Motor neuron (in vitro differentiated cells): ENCODE data around the gene SLC27A3. TPM values are rescaled to one million over a fixed set of nuclear protein-coding genes. Genes with fewer than 3 reads are reported as not detected.

Experiments used
- ATAC-seq, 8 experiments: fragments of 200-7000 bp; cut with Tn5 transposase; replicated peaks in 6 of 8; 2 replicates each; pipeline ENCODE4 v1.8.0; 2021; ENCODE audit warnings: mild to moderate bottlenecking in 8 of 8, moderate library complexity in 8 of 8
- H3K27ac ChIP-seq, 2 donors: fragments of 250-450 bp; sonication (Bioruptor Pico); 2 replicates each; pipeline ENCODE4 v1.9.0; 2021; ENCODE audit warnings: antibody characterized with exemption in 2 of 2, mild to moderate bottlenecking in 2 of 2, moderate library complexity in 1 of 2
- H3K4me1 ChIP-seq, 2 donors: fragments of 250-450 bp; sonication (Bioruptor Pico); replicated peaks in 1 of 2; 2 replicates each; pipeline ENCODE4 v1.6.1; 2021; ENCODE audit warnings: antibody characterized with exemption in 2 of 2, mild to moderate bottlenecking in 2 of 2, moderate library complexity in 1 of 2
- H3K4me3 ChIP-seq, 5 donors: fragments of 250-450 bp; sonication (Bioruptor Pico); 2 replicates each; pipeline ENCODE4 v1.9.0; 2021; ENCODE audit warnings: antibody characterized with exemption in 5 of 5, mild to moderate bottlenecking in 5 of 5, moderate library complexity in 4 of 5
- WGBS, 10 experiments: fragments of 450-650 bp; shearing (Covaris generic); methylation state at CpG; one replicate each; pipeline ENCODE4 v1.0.0; 2022; 5-methylcytosine and 5-hydroxymethylcytosine counted together
- in situ Hi-C, 9 experiments: fragments of 400-800 bp; cut with MboI; loops; one replicate each; pipeline ENCODE4 v1.15.0; 2021; ENCODE audit warnings: low sequenced_read_pairs in 9 of 9, low pct_unique_long_range_greater_than_20kb in 2 of 9; ENCODE audit not compliant: unreplicated experiment in 9 of 9
- total RNA-seq, 8 experiments: library from RNA; unstranded; fragments of 300-600 nt; gene quantifications; 2 replicates each; pipeline versions ENCODE4 v1.2.3 to v1.2.4, GENCODE V29; 2022

Gene SLC27A3
- total RNA-seq, 8 experiments from 2014 or later, result 5.0 to 49.7 (median 15.3) TPM

DNA sequence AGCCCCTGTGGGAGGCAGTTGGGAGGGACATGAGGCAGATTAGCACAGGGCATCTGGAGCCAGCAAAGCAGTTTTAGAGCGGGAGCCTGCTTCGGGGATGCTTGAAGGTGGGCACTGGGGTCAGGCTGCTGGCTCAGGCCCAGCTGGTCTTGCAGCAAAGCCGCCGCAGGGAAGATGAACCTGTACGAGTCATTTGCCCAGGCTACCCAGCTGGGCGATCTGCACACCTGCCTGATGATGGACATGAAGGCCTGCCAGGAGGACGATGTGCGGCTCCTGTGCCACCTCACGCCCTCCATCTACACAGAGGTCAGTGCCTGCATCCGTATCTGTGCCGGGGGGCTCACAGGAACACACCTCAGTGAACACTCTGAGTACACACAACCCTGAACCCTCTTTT lies 7.7 kb upstream of the SLC27A3 start:
- ATAC-seq, result no peak
- H3K4me1 ChIP-seq, result no peaks in the 10 kb centered on the region
- no peak overlapping the region for H3K27ac ChIP-seq
- in situ Hi-C loops, result loop anchor here in 1 of 9 experiments (25.0 kb wide), 1 partner anchor 255 kb away; no protein-coding TSS in a partner anchor
- no peak overlapping the region for H3K4me3 ChIP-seq
- 60 to 100% (median 95%) methylated on average over 1 to 10 of the region's 11 CpGs; no CpG with 5 or more reads in 4 of the 10 experiments for WGBS, 10 experiments

DNA sequence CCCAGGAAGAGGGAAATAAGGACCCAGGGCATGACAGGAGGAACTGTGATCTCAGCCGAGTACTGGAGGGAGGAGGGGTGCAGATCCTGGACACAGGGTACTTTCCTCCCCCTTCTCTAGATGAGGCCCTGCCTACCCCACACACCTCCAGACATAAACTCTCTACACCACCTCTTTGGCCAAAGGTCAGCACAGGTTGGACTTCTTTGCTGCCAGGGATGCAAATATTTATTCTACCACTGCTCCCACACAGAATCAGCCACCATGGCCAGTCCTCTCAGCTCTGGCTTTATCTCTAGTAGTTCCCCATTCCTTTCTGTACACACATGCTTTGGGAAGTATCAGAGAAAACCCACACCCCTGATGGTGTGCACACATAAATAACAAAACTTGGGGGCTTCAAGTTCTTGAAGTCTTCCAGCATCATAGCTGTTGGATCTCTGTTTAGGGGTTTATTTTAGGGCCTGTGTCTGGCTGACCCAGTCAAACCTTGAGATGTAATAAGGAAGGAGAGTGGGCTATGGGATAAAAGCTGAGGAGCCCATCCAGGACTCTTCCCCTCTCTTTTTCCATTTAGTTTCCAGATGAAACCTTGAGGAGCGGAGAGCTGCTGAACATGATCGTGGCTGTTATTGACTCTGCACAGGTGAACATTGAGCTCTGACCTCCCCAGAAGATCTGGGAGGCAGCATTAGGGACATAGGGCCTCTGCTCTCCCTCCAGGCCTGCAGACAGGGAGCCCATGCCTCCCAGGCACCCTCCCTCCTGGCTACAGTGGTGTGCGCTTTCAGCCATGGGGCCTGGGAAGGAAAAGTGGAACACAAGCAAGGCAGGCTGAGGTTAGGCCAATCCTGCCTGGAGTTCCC lies 6.7 kb upstream of the SLC27A3 start:
- no peak for ATAC-seq
- WGBS, 10 experiments, result 76 to 100% (median 90%) methylated on average over 1 to 4 of the region's 4 CpGs; no CpG with 5 or more reads in 3 of the 10 experiments

DNA sequence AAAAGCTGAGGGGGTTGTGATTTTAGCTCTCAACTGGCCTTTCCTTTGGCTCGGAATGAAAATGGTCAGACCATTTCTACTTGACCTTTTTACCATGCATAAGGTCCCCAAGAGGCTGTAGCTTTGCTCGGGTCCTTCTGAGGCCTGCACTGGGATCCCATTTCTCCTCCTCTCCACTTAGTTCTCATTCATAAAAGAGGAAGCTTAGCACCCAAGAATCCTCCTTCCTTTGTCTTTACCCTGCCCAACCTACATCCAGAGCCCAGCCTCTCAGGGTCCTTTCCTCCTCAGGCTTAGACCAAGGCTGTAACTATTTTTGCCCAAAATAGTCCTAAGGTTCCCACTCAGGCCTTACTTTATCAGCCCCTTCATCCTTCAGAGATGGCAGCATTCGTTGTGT lies 6.0 kb upstream of the SLC27A3 start:
- no peaks in the 10 kb centered on the region for H3K4me1 ChIP-seq
- no peak for ATAC-seq
- 43 to 100% (median 76%) methylated on average over 1 to 3 of the region's 3 CpGs for WGBS, 10 experiments
- no peak overlapping the region for H3K4me3 ChIP-seq
- H3K27ac ChIP-seq, result no peak overlapping the region
- in situ Hi-C loops, result loop anchor here in 1 of 9 experiments (25.0 kb wide), 1 partner anchor 257 kb away; no protein-coding TSS in a partner anchor

More for the DNA sequence above, 6.7 kb upstream of the SLC27A3 start:
- no peak overlapping the region for H3K27ac ChIP-seq
- no peak overlapping the region for H3K4me3 ChIP-seq
- H3K4me1 ChIP-seq, result no peaks in the 10 kb centered on the region
- in situ Hi-C loops, result loop anchor here in 1 of 9 experiments (25.0 kb wide), 1 partner anchor 256 kb away; no protein-coding TSS in a partner anchor

DNA sequence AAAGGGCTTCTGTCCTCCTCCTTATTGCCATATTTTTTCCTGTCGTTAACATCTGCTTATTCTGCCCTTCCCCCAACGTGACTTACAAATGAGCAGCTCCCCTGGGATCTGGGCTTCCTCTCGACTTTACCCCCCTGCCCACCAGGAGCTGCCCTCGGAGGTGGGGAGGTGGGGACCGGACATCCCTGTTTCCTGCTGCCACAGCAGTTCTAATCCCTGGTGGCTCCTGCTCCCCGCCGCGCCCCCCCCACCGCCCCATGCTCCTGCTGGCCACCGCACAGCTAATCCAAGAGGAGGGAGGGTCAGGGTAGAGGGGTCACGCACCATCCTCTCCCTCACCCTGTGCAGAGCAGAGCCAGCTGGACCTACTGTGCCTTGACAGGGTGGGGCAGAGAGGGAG lies 4.4 kb upstream of the SLC27A3 start:
- in situ Hi-C loops, result loop anchor here in 1 of 9 experiments (25.0 kb wide), 1 partner anchor 258 kb away; no protein-coding TSS in a partner anchor
- ATAC-seq, result no peak
- WGBS, 10 experiments, result 43 to 95% (median 65%) methylated on average over 1 to 6 of the region's 11 CpGs; no CpG with 5 or more reads in 4 of the 10 experiments
- Histone ChIP-seq H3K4me3 (no peak overlapping the region), H3K27ac (no peak overlapping the region), H3K4me1 (peaks cover 6% of the 10 kb centered on the region in 2 donors)

DNA sequence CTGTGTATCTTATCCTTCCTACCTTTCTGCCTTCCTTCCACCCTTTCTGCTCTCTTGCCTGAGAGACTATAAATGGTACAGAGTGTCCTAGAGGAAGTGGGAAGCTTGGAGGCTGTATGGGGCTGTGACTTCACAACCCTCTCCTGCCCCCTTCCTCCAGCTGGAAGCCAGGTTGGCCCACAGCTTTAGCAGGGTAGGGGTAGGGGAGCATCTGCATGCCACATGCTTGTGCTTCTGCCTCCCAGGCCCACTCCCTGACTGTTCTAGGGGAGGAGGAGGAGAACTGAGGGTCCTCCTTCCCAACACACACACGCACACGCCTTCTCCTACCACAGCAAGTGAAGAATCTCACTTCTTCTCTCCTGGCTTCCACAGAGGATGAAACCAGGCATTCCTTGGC lies 3.9 kb upstream of the SLC27A3 start:
- no peak overlapping the region for H3K27ac ChIP-seq
- in situ Hi-C loops, result loop anchor here in 1 of 9 experiments (25.0 kb wide), 1 partner anchor 259 kb away; no protein-coding TSS in a partner anchor

DNA sequence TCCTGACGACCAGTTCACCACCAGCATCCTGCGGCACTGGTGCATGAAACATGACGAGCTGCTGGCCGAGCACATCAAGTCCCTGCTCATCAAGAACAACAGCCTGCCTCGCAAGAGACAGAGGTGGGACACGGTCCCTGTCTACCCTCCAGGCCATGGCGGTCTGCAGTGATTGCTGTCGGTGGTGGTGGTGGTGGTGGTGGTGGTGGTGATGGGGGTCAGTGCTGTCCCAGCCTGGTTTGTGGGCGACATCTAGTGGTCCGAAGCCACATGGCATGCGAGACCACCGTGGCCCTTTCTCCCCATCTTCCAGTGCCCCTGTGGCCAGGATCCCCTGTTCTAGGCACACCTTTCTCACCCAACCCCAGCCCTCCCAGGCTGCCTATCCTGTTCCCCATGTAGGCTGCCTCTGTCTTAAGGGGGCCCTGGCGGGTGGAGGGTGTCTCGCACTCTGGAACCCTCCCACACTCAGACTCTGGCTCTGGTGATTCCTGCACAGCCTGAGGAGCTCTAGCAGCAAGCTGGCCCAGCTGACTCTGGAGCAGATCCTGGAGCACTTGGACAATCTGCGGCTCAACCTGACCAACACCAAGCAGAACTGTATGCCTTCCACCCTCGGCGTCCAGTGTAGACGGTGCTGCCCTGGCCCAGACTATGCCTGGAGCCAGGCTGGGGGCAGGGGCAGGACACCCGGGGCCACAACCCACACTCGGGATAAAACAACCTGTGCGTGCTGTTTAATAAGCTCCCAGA lies 3.2 kb upstream of the SLC27A3 start:
- no peak for ATAC-seq
- Histone ChIP-seq H3K27ac (no peak overlapping the region), H3K4me1 (peaks cover 13 to 14% of the 10 kb centered on the region in 2 donors), H3K4me3 (no peak overlapping the region)
- WGBS, 10 experiments, result 71 to 100% (median 86%) methylated on average over 1 to 11 of the region's 21 CpGs; no CpG with 5 or more reads in 5 of the 10 experiments
- in situ Hi-C loops, result loop anchor here in 1 of 9 experiments (25.0 kb wide), 1 partner anchor 260 kb away; no protein-coding TSS in a partner anchor

More for the DNA sequence above, 3.9 kb upstream of the SLC27A3 start:
- ATAC-seq, result no peak
- peaks cover 6 to 7% of the 10 kb centered on the region in 2 donors for H3K4me1 ChIP-seq
- WGBS, 10 experiments, result 100% methylated on average over 1 to 2 of the region's 2 CpGs; no CpG with 5 or more reads in 8 of the 10 experiments
- H3K4me3 ChIP-seq, result no peak overlapping the region

DNA sequence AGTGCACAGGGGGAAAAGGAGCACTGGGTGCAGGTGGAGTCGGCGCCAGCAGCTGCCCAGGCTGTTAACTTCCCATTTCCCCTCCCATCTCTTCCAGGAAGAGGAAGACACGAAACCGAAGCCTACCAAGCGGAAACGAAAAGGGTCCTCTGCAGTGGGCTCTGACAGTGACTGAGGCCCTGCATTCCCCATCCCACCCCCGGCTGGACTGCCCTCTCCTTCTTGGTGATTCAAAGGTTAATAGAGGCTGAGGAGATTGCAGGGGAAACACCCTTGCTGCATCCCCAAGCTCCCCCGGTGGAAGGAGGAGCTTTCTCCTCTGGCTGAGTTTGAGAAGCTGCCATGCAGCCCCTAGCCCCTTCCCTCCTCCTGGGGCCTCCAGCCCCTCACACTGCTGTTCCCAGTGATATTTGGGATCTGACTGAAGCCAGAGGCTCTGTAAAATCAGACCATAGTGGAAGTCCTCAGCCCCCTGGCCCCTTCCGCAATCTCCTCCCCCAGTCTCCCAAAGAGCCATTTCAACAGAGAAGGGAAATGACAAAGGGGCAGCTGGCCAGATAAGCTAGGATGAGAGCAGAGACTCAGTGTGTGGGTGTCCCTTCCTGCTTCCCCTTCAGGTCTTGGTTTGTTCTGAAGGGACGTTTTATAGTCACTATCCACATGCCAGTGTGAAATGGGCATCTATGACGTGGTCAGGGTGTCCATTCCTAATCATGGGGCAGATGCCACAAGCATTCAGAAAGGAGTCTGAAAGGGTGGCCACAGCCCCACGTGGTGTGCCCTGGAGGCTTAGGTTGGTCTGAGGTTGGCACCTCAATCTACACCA lies 1.9 kb upstream of the SLC27A3 start:
- WGBS, 10 experiments, result 49 to 100% (median 61%) methylated on average over 1 to 11 of the region's 12 CpGs; no CpG with 5 or more reads in 1 of the 10 experiments
- ATAC-seq, result no peak
- in situ Hi-C loops, result loop anchor here in 1 of 9 experiments (25.0 kb wide), 1 partner anchor 261 kb away; no protein-coding TSS in a partner anchor
- Histone ChIP-seq H3K4me3 (no peak overlapping the region), H3K4me1 (peaks cover 17 to 21% of the 10 kb centered on the region in 2 donors), H3K27ac (no peak overlapping the region)

DNA sequence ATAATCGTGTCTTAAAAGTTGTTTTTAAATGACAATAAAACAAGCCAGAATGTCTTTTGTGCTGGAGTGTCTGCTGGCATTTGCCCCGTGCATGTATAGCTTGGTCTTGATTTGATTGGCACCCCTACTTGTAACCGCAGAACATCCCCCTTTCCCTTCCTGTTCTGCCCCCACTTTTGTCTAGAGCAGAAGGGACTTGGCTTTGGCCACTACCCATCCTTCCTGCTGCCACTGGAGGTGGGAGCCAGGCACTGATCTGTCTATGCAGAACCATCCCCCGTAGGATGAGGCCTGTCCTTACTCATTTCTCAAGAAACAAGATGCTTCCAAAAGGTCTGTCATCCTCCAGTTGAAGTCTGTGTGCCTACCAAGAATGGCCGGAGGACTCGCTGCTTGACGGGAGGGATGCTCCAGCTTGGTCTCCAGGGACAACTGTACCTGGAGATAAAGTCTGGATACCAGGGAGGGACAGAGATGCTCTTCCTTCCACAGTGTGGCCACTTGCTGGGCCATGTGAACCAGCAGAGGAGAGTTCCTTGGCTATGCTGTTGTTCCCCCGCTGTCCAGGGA lies 1.1 kb upstream of the SLC27A3 start:
- H3K27ac ChIP-seq, result no peak overlapping the region
- H3K4me3 ChIP-seq, result no peak overlapping the region
- no peak for ATAC-seq
- in situ Hi-C loops, result loop anchor here in 1 of 9 experiments (25.0 kb wide), 1 partner anchor 262 kb away; no protein-coding TSS in a partner anchor
- WGBS, 10 experiments, result 44 to 88% (median 75%) methylated on average over 1 to 7 of the region's 8 CpGs
- peaks cover 17 to 21% of the 10 kb centered on the region in 2 donors for H3K4me1 ChIP-seq

DNA sequence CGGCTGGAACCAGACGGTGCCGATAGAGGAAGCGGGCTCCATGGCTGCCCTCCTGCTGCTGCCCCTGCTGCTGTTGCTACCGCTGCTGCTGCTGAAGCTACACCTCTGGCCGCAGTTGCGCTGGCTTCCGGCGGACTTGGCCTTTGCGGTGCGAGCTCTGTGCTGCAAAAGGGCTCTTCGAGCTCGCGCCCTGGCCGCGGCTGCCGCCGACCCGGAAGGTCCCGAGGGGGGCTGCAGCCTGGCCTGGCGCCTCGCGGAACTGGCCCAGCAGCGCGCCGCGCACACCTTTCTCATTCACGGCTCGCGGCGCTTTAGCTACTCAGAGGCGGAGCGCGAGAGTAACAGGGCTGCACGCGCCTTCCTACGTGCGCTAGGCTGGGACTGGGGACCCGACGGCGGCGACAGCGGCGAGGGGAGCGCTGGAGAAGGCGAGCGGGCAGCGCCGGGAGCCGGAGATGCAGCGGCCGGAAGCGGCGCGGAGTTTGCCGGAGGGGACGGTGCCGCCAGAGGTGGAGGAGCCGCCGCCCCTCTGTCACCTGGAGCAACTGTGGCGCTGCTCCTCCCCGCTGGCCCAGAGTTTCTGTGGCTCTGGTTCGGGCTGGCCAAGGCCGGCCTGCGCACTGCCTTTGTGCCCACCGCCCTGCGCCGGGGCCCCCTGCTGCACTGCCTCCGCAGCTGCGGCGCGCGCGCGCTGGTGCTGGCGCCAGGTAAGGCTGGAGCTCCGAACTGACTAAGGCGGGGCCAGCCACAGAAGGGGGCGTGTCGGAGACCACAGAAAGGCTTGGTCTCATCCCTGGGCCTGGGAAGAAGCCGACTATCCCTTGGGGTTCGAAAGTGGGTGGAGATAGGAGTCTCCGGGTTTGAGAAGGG lies 486 bp downstream of the SLC27A3 start:
- Histone ChIP-seq H3K4me3 (peak overlapping the region; percentile 49 to 53 (median 51)), H3K27ac (peak overlapping the region; percentile 66 to 76), H3K4me1 (peaks cover 17 to 21% of the 10 kb centered on the region in 2 donors)
- in situ Hi-C loops, result no loop called here
- peak; percentile 48 to 87 (median 82) for ATAC-seq
- WGBS, 10 experiments, result 0 to 2% (median 0%) methylated on average over 2 to 37 of the region's 83 CpGs; no CpG with 5 or more reads in 5 of the 10 experiments

DNA sequence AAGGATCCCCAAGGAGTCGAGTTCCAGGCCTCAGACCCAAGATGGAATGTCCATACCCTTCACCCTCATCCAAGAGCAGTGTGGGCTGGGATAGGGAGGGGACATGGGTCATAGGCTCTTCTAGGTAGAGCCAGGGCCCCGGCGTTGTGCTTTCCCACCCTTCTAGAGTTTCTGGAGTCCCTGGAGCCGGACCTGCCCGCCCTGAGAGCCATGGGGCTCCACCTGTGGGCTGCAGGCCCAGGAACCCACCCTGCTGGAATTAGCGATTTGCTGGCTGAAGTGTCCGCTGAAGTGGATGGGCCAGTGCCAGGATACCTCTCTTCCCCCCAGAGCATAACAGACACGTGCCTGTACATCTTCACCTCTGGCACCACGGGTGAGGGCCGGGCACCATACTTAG lies 1.1 kb downstream of the SLC27A3 start:
- Histone ChIP-seq H3K4me3 (peak overlapping the region; percentile 49 to 53 (median 51)), H3K27ac (peak overlapping the region; percentile 24 to 76), H3K4me1 (peaks cover 17 to 21% of the 10 kb centered on the region in 2 donors)
- in situ Hi-C loops, result no loop called here
- WGBS, 10 experiments, result 40 to 94% (median 68%) methylated on average over 2 to 6 of the region's 10 CpGs; no CpG with 5 or more reads in 3 of the 10 experiments
- ATAC-seq, result no peak

DNA sequence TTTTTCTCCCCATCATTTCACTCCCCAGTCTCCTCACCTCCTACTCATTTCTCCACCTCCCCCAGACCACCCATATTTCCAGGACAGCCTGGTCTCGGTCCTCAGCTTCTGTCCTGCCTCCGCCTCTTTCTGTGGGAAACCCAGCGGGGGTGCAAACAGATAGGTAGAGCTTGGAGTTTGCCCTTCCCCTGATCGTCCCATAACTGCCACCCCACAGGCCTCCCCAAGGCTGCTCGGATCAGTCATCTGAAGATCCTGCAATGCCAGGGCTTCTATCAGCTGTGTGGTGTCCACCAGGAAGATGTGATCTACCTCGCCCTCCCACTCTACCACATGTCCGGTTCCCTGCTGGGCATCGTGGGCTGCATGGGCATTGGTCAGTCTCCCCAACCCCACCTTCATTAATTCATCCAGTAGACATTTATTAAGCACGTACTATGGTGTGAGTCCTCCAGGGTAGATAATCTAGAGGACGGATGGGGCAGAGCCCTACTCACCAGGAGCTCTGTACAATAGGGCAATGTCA lies 1.7 kb downstream of the SLC27A3 start:
- in situ Hi-C loops, result no loop called here
- H3K27ac ChIP-seq, result no peak overlapping the region
- ATAC-seq, result no peak
- WGBS, 10 experiments, result 42 to 100% (median 90%) methylated on average over 1 to 10 of the region's 10 CpGs; no CpG with 5 or more reads in 1 of the 10 experiments
- H3K4me3 ChIP-seq, result peak overlapping the region in 4 of 5 donors; percentile 49 to 53 (median 52)
- peaks cover 17 to 21% of the 10 kb centered on the region in 2 donors for H3K4me1 ChIP-seq
